K562 (cell line): ENCODE results near the gene UBA3. TPM values are rescaled to one million over a fixed set of nuclear protein-coding genes. Genes with fewer than 3 reads are reported as not detected.
A peak's percentile ranks its signal among the peaks of the same experiment; 100 is the strongest.

Experiments used
- ELF1 ChIP-seq: fragments of 200-800 bp; sonication (Bioruptor generic); IDR thresholded peaks from 2 replicates; pipeline ENCODE4 v1.6.1; 2016; ENCODE audit warnings: missing genetic modification characterization, missing compliant biosample characterization
- NCOA1 ChIP-seq: fragments of 450-650 bp; IDR thresholded peaks from 2 replicates; pipeline ENCODE4 v1.6.1; 2016; ENCODE audit warnings: low read depth
- POLR2A ChIP-seq: fragments of 450-650 bp; conservative IDR thresholded peaks from 2 replicates; pipeline ENCODE4 v1.6.1; 2016
- PTRF ChIP-seq: fragments of 450-650 bp; IDR thresholded peaks from 2 replicates; pipeline ENCODE4 v1.6.1; 2016; ENCODE audit warnings: mild to moderate bottlenecking, missing genetic modification characterization, missing compliant biosample characterization
- ZNF239 ChIP-seq: fragments of 250-450 bp; sonication (Bioruptor Pico); IDR thresholded peaks from 2 replicates; pipeline ENCODE4 v1.4.0; 2020; ENCODE audit warnings: mild to moderate bottlenecking
- ZSCAN32 ChIP-seq: fragments of 450-650 bp; formaldehyde crosslinking; IDR thresholded peaks from 2 replicates; pipeline ENCODE4 v1.4.0; 2020; ENCODE audit warnings: mild to moderate bottlenecking, moderate library complexity
- polyA plus RNA-seq, 8 experiments: library from polyadenylated mRNA; depleted of rRNA in 4 of 8; stranded (reverse) in 5 of 8; unstranded in 3 of 8; fragments of >200 nt; fragmentation: Nextera tagmentation in 2 of 8; fragmentation: Illumina TruSeq in 1 of 8; extraction: Ambion mirVana in 2 of 8; extraction: Trizol in 1 of 8; gene quantifications; 2 replicates each; pipeline versions ENCODE4 v1.2.1 to v1.2.3, GENCODE V29; 2011 to 2014; ENCODE audit warnings: inconsistent platforms in 1 of 8, missing spikeins in 1 of 8
- total RNA-seq, 7 experiments: library from RNA; depleted of rRNA in 6 of 7; stranded (reverse); fragments of >200 nt in 6 of 7; fragmentation: Illumina TruSeq in 2 of 7; extraction: Trizol in 2 of 7; gene quantifications; 2 replicates each; pipeline versions ENCODE4 v1.2.1 to v1.2.3, GENCODE V29; 2011 to 2021; ENCODE audit warnings: low replicate concordance in 1 of 7
- TF ChIP-seq, protein P1 (sequence below): fragments of 250-450 bp; sonication (Bioruptor Pico); IDR thresholded peaks from 2 replicates; pipeline ENCODE4 v1.9.0; 2021; ENCODE audit warnings: mild to moderate bottlenecking
- TF ChIP-seq, protein P2 (sequence below): fragments of 250-450 bp; sonication (Bioruptor Pico); IDR thresholded peaks from 2 replicates; pipeline ENCODE4 v1.6.1; 2021; ENCODE audit warnings: mild to moderate bottlenecking
- TF ChIP-seq, protein P3 (sequence below), 2 experiments: IDR thresholded peaks; 2 replicates each; pipeline ENCODE4 v1.6.1; 2012; ENCODE audit warnings: improper control_type of control experiment in 2 of 2, low read depth in 2 of 2, low read length in 2 of 2, borderline replicate concordance in 1 of 2
- TF ChIP-seq, protein P4 (sequence below): fragments of 250-450 bp; sonication (Bioruptor Pico); IDR thresholded peaks from 2 replicates; pipeline ENCODE4 v1.5.0; 2020; ENCODE audit warnings: mild to moderate bottlenecking
- TF ChIP-seq, protein P5 (sequence below), 2 experiments: IDR thresholded peaks in 1 of 2; conservative IDR thresholded peaks in 1 of 2; 2 replicates each; pipeline ENCODE4 v1.6.1; 2016; ENCODE audit warnings: low read depth in 2 of 2, mild to moderate bottlenecking in 1 of 2, missing compliant biosample characterization in 1 of 2, missing genetic modification characterization in 1 of 2, moderate library complexity in 1 of 2
- TF ChIP-seq, protein P6 (sequence below): fragments of 450-650 bp; IDR thresholded peaks from 2 replicates; pipeline ENCODE4 v1.6.1; 2017; ENCODE audit warnings: antibody characterized with exemption, mild to moderate bottlenecking

Gene UBA3
- total and polyA plus RNA-seq, 9 of the 15 experiments (the other 6 are each of a cell fraction or from before 2014, with no cell fraction given) = 23.2 to 80.0 (median 38.6) TPM

DNA sequence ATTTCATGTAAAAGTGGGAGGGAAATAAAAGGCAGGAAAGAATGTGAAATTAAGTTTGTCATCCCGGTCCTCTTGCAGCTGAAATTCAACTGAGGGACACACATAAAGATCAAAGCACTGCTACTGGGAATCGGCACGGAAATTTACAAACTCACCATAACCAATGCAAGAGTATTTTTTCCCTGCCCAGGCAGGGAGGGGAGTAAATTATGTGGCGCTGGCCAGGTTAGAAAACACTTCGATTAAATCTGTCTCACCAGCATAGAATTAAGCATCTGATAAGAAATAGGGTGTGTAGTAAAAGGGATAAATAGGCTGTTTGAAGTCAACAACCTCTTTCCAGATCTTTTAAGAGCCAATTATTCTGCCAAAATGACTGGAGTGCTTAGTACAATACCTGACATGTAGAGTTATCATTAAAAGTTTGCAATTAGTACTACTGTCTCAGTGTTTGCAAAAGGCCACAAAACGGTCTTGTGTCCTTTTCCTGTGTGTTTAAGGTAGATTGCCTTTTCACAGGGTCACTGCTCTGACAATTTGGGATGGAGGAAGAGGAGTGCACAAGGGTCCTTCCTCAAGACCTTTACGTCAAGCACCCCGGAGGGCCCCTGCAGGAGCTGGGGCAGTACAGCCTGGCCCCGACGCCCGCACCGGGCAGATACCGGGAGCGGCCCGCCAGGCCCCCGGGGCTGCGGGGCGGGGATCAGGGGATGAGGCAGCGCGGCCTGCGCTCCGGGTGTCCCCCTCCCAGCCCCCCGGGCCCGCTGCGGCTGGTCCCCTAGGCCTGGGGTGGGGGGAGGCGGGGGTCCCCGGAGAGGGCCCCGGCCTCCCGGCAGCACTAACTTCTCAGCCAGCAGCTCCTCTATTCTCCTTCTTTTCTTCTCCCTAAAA lies 651 bp downstream of the UBA3 start (continued):
- TF ChIP-seq, protein P1, sequence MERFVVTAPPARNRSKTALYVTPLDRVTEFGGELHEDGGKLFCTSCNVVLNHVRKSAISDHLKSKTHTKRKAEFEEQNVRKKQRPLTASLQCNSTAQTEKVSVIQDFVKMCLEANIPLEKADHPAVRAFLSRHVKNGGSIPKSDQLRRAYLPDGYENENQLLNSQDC (CRISPR knock-in tag) = no peak
- TF ChIP-seq POLR2A = peak; percentile 66
- TF ChIP-seq, protein P2, sequence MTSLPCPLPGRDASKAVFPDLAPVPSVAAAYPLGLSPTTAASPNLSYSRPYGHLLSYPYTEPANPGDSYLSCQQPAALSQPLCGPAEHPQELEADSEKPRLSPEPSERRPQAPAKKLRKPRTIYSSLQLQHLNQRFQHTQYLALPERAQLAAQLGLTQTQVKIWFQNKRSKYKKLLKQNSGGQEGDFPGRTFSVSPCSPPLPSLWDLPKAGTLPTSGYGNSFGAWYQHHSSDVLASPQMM (CRISPR knock-in tag) = no peak
- TF ChIP-seq, protein P3, sequence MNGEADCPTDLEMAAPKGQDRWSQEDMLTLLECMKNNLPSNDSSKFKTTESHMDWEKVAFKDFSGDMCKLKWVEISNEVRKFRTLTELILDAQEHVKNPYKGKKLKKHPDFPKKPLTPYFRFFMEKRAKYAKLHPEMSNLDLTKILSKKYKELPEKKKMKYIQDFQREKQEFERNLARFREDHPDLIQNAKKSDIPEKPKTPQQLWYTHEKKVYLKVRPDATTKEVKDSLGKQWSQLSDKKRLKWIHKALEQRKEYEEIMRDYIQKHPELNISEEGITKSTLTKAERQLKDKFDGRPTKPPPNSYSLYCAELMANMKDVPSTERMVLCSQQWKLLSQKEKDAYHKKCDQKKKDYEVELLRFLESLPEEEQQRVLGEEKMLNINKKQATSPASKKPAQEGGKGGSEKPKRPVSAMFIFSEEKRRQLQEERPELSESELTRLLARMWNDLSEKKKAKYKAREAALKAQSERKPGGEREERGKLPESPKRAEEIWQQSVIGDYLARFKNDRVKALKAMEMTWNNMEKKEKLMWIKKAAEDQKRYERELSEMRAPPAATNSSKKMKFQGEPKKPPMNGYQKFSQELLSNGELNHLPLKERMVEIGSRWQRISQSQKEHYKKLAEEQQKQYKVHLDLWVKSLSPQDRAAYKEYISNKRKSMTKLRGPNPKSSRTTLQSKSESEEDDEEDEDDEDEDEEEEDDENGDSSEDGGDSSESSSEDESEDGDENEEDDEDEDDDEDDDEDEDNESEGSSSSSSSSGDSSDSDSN (IDR thresholded peaks at IDR 0.05; ENCODE audit: borderline replicate concordance in 1 of 2, low read depth in 2 of 2, low read length in 2 of 2) = no peak
- no peak for TF ChIP-seq ZNF239 (CRISPR knock-in tag)
- TF ChIP-seq, protein P4, sequence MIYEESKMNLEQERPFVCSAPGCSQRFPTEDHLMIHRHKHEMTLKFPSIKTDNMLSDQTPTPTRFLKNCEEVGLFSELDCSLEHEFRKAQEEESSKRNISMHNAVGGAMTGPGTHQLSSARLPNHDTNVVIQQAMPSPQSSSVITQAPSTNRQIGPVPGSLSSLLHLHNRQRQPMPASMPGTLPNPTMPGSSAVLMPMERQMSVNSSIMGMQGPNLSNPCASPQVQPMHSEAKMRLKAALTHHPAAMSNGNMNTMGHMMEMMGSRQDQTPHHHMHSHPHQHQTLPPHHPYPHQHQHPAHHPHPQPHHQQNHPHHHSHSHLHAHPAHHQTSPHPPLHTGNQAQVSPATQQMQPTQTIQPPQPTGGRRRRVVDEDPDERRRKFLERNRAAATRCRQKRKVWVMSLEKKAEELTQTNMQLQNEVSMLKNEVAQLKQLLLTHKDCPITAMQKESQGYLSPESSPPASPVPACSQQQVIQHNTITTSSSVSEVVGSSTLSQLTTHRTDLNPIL (CRISPR knock-in tag) = no peak
- no peak for TF ChIP-seq NCOA1
- TF ChIP-seq ELF1 = no peak
- TF ChIP-seq, protein P5, sequence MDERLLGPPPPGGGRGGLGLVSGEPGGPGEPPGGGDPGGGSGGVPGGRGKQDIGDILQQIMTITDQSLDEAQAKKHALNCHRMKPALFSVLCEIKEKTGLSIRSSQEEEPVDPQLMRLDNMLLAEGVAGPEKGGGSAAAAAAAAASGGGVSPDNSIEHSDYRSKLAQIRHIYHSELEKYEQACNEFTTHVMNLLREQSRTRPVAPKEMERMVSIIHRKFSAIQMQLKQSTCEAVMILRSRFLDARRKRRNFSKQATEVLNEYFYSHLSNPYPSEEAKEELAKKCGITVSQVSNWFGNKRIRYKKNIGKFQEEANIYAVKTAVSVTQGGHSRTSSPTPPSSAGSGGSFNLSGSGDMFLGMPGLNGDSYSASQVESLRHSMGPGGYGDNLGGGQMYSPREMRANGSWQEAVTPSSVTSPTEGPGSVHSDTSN (CRISPR knock-in tag; IDR thresholded peaks at IDR 0.05; ENCODE audit: low read depth) = no peak
- TF ChIP-seq, protein P5 (tag; conservative IDR thresholded peaks at IDR 0.05; ENCODE audit: low read depth) = no peak
- TF ChIP-seq PTRF (tag) = no peak
- no peak for TF ChIP-seq ZSCAN32 (CRISPR knock-in tag)
- TF ChIP-seq, protein P6, sequence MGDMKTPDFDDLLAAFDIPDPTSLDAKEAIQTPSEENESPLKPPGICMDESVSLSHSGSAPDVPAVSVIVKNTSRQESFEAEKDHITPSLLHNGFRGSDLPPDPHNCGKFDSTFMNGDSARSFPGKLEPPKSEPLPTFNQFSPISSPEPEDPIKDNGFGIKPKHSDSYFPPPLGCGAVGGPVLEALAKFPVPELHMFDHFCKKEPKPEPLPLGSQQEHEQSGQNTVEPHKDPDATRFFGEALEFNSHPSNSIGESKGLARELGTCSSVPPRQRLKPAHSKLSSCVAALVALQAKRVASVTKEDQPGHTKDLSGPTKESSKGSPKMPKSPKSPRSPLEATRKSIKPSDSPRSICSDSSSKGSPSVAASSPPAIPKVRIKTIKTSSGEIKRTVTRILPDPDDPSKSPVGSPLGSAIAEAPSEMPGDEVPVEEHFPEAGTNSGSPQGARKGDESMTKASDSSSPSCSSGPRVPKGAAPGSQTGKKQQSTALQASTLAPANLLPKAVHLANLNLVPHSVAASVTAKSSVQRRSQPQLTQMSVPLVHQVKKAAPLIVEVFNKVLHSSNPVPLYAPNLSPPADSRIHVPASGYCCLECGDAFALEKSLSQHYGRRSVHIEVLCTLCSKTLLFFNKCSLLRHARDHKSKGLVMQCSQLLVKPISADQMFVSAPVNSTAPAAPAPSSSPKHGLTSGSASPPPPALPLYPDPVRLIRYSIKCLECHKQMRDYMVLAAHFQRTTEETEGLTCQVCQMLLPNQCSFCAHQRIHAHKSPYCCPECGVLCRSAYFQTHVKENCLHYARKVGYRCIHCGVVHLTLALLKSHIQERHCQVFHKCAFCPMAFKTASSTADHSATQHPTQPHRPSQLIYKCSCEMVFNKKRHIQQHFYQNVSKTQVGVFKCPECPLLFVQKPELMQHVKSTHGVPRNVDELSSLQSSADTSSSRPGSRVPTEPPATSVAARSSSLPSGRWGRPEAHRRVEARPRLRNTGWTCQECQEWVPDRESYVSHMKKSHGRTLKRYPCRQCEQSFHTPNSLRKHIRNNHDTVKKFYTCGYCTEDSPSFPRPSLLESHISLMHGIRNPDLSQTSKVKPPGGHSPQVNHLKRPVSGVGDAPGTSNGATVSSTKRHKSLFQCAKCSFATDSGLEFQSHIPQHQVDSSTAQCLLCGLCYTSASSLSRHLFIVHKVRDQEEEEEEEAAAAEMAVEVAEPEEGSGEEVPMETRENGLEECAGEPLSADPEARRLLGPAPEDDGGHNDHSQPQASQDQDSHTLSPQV = no peak
